Measurements from ENCODE around the gene PLB1. TPM values are rescaled to one million over a fixed set of nuclear protein-coding genes. Genes with fewer than 3 reads are reported as not detected.

Gene PLB1
- polyA plus RNA-seq, 3 donors from 2014 or later, result 0.43 to 1.2 TPM; not detected in 1

DNA sequence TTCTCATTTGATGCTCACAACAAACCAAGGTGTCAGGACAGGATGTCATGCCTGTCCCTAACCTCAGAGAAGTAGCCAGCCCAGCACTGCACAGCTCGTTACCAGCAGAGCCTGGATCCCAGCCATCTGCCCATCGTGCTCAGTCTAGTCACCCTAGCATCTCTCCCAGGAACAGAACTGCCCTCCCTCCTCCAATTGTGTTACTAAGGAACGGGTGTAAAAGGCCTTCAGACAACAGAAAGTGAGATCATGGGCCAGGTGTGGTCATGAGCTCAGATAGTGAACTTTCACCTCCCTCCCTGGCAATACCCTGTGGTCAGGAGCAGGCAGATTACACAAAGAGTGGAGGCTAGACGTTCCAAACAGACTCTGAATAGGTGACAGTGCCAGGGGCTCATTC, 144.0 kb downstream of the PLB1 start:
- Mint-ChIP-seq H3K4me3 (no peak overlapping the region), H3K9me3 (no peaks in the 10 kb centered on the region), H3K36me3 (peaks cover 0 to 9% (median 0%) of the 10 kb centered on the region in 3 donors), H3K27me3 (ENCODE audit: low read depth in 3 of 3) (peaks cover 0 to 8% (median 3%) of the 10 kb centered on the region in 3 donors), H3K27ac (peak overlapping the region in 1 of 6 donors; percentile 9), H3K4me1 (no peaks in the 10 kb centered on the region)
- no peak for DNase-seq

- no peak for DNase-seq
- H3K36me3 Mint-ChIP-seq, result peaks cover 0 to 9% (median 0%) of the 10 kb centered on the region in 3 donors
- peaks cover 0 to 8% (median 3%) of the 10 kb centered on the region in 3 donors for H3K27me3 Mint-ChIP-seq (ENCODE audit: low read depth in 3 of 3)
- H3K4me3 Mint-ChIP-seq, result no peak overlapping the region
- H3K4me1 Mint-ChIP-seq, result no peaks in the 10 kb centered on the region
- H3K9me3 Mint-ChIP-seq, result no peaks in the 10 kb centered on the region
- no peak overlapping the region for H3K27ac Mint-ChIP-seq
Observed at GRCh38 chr2:28640260-28640907, 144.5 kb downstream of the PLB1 start.

GRCh38 chr2:28640908-28641300, 145.0 kb downstream of the PLB1 start:
- H3K4me1 Mint-ChIP-seq, result no peaks in the 10 kb centered on the region
- no peak overlapping the region for H3K27ac Mint-ChIP-seq
- no peak overlapping the region for H3K4me3 Mint-ChIP-seq
- no peaks in the 10 kb centered on the region for H3K9me3 Mint-ChIP-seq
- DNase-seq, result no peak
- H3K36me3 Mint-ChIP-seq, result peaks cover 0 to 9% (median 0%) of the 10 kb centered on the region in 3 donors
- peaks cover 0 to 6% (median 3%) of the 10 kb centered on the region in 3 donors for H3K27me3 Mint-ChIP-seq (ENCODE audit: low read depth in 3 of 3)

GRCh38 chr2:28642796-28643195, 146.9 kb downstream of the PLB1 start:
- peaks cover 0 to 9% (median 0%) of the 10 kb centered on the region in 3 donors for H3K36me3 Mint-ChIP-seq
- DNase-seq, result no peak
- no peak overlapping the region for H3K4me3 Mint-ChIP-seq
- no peaks in the 10 kb centered on the region for H3K9me3 Mint-ChIP-seq
- H3K4me1 Mint-ChIP-seq, result no peaks in the 10 kb centered on the region
- H3K27me3 Mint-ChIP-seq (ENCODE audit: low read depth in 3 of 3), result peaks cover 0 to 4% (median 3%) of the 10 kb centered on the region in 3 donors
- H3K27ac Mint-ChIP-seq, result no peak overlapping the region

DNA sequence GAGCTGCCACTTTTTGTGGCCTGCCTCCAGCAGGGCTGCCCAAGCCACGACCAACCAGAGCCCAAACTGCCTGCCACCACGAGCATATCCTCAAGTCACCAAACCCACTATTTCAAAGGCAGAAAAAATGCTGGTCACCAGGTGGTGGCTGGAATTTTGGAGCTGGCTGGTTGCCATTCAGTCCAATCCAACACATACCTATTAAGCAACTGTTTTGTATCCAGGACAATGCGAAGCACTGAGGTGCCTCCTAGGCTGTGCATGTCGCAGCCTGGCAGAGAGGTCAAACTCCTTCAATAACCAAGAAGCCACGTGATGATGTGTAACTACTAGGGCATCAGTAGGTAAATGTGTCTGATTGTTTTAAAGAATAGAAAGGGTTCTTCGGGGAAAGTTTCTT, 147.5 kb downstream of the PLB1 start:
- peaks cover 0 to 4% (median 3%) of the 10 kb centered on the region in 3 donors for H3K27me3 Mint-ChIP-seq (ENCODE audit: low read depth in 3 of 3)
- DNase-seq, result no peak
- H3K9me3 Mint-ChIP-seq, result no peaks in the 10 kb centered on the region
- no peaks in the 10 kb centered on the region for H3K4me1 Mint-ChIP-seq
- peaks cover 0 to 4% (median 0%) of the 10 kb centered on the region in 3 donors for H3K36me3 Mint-ChIP-seq
- H3K27ac Mint-ChIP-seq, result peak overlapping the region in 1 of 6 donors; percentile 44
- no peak overlapping the region for H3K4me3 Mint-ChIP-seq

DNA sequence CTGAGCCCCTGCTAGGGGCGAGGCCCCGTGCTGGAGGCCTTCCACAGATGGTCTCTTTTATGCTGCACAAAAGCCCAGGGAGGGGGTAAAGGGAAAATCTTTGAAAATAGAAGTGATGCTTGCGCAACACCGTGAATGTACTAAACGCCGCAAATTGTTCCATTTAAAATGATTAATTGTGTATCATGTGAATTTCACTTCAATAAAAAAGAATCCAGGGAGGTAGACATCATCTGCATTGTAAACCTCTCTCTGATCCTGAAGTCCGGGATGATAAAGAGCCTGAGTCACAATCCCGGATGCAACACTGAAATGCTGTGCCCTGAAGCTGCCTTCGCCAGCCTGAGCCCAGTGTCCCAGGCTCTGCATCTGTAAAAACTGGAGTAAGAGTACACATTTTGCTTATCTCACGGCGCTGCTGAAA, 148.1 kb downstream of the PLB1 start:
- H3K4me1 Mint-ChIP-seq, result no peaks in the 10 kb centered on the region
- no peak for DNase-seq
- no peaks in the 10 kb centered on the region for H3K9me3 Mint-ChIP-seq
- H3K36me3 Mint-ChIP-seq, result peaks cover 0 to 4% (median 0%) of the 10 kb centered on the region in 3 donors
- peak overlapping the region in 1 of 6 donors; percentile 25 for H3K27ac Mint-ChIP-seq
- H3K4me3 Mint-ChIP-seq, result no peak overlapping the region
- H3K27me3 Mint-ChIP-seq (ENCODE audit: low read depth in 3 of 3), result peaks cover 1 to 3% (median 3%) of the 10 kb centered on the region in 3 donors

DNA sequence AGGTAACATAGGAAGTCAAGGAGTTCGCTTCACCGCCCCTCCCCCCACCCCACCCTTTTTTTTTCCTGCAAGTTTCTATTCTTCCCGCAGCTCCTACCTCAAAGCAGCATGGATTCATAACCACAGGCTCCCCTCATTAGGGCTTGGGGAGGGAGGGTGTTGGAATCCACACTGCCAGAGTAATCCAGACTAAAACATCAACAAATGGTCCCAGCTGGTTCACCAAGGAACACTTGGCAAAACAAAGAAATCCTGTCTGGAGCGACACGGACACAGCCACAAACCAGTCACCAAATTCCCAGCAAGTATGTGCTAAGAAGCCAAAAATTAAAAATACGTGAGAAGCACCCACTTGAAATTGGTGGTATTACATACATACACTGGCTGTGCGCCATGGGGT, 148.9 kb downstream of the PLB1 start:
- DNase-seq, result no peak
- Mint-ChIP-seq H3K4me1 (no peaks in the 10 kb centered on the region), H3K4me3 (no peak overlapping the region), H3K36me3 (peaks cover 0 to 4% (median 0%) of the 10 kb centered on the region in 3 donors), H3K27ac (no peak overlapping the region), H3K9me3 (no peaks in the 10 kb centered on the region), H3K27me3 (ENCODE audit: low read depth in 3 of 3) (peaks cover 0 to 2% (median 0%) of the 10 kb centered on the region in 3 donors)

DNA sequence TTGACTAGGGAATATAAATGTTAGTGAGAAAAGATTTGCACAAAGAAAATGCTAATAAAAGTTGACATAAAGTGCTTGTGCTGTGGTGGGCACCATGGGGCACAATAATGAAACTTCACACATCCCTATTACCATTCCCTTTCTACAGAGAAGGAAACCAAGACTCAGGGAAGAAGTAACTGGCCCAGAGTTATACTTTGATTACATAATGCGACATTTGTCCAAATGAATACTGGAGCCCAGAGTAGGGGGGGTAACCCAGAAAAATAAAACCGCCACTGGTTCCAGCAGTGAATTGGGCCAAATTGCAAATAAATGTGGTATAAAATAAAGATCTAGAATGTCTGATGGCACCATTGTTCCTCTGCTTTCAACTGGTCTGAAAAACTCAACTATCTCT, 149.7 kb downstream of the PLB1 start:
- H3K27ac Mint-ChIP-seq, result no peak overlapping the region
- H3K9me3 Mint-ChIP-seq, result no peaks in the 10 kb centered on the region
- H3K36me3 Mint-ChIP-seq, result peaks cover 0 to 4% (median 0%) of the 10 kb centered on the region in 3 donors
- no peak for DNase-seq
- H3K4me1 Mint-ChIP-seq, result no peaks in the 10 kb centered on the region
- no peak overlapping the region for H3K4me3 Mint-ChIP-seq
- peaks cover 0 to 3% (median 2%) of the 10 kb centered on the region in 3 donors for H3K27me3 Mint-ChIP-seq (ENCODE audit: low read depth in 3 of 3)

- Mint-ChIP-seq H3K27me3 (ENCODE audit: low read depth in 3 of 3) (peaks cover 0 to 3% (median 2%) of the 10 kb centered on the region in 3 donors), H3K4me3 (no peak overlapping the region), H3K36me3 (no peaks in the 10 kb centered on the region), H3K4me1 (no peaks in the 10 kb centered on the region), H3K27ac (peak overlapping the region in 2 of 6 donors; percentile 19 to 41), H3K9me3 (no peaks in the 10 kb centered on the region)
- DNase-seq, result no peak
Observed at GRCh38 chr2:28647682-28648081, 151.8 kb downstream of the PLB1 start.

DNA sequence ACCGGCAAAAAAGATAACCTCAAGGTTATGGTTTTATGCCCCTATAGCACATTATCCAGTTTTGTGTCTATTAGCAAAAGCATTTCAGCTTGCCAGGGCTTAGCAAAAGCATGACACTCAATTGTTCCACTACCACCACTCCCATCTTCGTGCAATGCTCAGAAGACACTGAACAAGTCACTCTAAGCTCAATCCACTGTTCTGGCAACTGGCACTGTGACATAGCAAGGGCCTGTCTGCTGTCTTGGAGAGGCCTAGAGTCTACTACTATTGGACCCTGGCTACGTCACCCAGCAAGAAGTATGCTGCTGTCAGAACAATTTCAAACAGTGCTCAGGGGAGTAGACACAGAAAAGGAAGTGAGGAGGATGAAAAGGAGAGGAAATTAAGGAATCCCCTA, 152.3 kb downstream of the PLB1 start:
- no peak overlapping the region for H3K4me3 Mint-ChIP-seq
- no peaks in the 10 kb centered on the region for H3K9me3 Mint-ChIP-seq
- H3K27me3 Mint-ChIP-seq (ENCODE audit: low read depth in 3 of 3), result peaks cover 0 to 3% (median 2%) of the 10 kb centered on the region in 3 donors
- H3K4me1 Mint-ChIP-seq, result no peaks in the 10 kb centered on the region
- H3K36me3 Mint-ChIP-seq, result no peaks in the 10 kb centered on the region
- DNase-seq, result no peak
- H3K27ac Mint-ChIP-seq, result no peak overlapping the region

- Mint-ChIP-seq H3K4me3 (no peak overlapping the region), H3K9me3 (no peaks in the 10 kb centered on the region), H3K27me3 (ENCODE audit: low read depth in 3 of 3) (peaks cover 0 to 3% (median 2%) of the 10 kb centered on the region in 3 donors), H3K27ac (peak overlapping the region in 2 of 6 donors; percentile 51 to 65), H3K4me1 (no peaks in the 10 kb centered on the region), H3K36me3 (no peaks in the 10 kb centered on the region)
- no peak for DNase-seq
Observed at GRCh38 chr2:28648671-28649395, 153.0 kb downstream of the PLB1 start.

DNA sequence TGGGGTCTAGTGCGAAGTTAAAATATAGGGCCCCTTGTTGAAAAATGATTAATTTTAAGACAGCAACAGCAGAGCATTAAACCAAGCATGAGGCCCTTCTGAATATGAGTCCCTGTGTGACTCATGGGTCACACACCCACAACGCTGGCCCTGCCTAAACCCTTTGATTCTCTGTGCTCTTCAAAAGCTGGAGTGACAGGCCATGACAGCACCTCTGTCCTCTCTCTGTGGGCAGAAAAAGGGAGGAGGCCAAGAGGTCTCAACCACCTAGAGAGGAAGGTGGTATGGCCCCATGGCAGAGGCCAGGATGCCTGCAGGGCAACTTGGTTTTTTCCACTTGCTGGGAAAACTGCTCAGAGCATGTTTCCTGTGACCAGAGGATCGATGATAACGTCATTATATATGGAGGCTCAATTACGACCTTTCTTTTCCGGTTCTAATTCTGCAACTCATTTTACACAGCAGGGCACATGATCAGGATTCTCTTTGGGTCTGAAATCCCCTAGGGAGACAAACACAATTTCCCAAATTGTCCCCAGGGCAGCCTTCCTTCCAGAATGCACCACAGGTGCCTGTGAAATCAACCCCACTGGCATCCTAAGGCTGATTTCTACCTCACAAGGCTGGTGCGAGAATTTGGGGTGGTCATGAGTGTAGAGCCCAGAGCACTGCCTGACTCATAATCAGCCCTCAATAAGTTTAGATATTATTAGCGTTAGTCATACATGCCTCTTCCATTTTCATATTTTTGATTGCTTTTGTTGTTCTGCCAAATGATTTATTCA, 153.8 kb downstream of the PLB1 start:
- Mint-ChIP-seq H3K4me1 (no peaks in the 10 kb centered on the region), H3K27ac (peak overlapping the region in 2 of 6 donors; percentile 1 to 22), H3K4me3 (no peak overlapping the region), H3K36me3 (no peaks in the 10 kb centered on the region), H3K27me3 (ENCODE audit: low read depth in 3 of 3) (peaks cover 0 to 4% (median 3%) of the 10 kb centered on the region in 3 donors), H3K9me3 (no peaks in the 10 kb centered on the region)
- DNase-seq, result no peak

GRCh38 chr2:28650266-28650584, 154.4 kb downstream of the PLB1 start:
- no peak for DNase-seq
- H3K4me1 Mint-ChIP-seq, result no peaks in the 10 kb centered on the region
- H3K9me3 Mint-ChIP-seq, result no peaks in the 10 kb centered on the region
- H3K36me3 Mint-ChIP-seq, result no peaks in the 10 kb centered on the region
- H3K27me3 Mint-ChIP-seq (ENCODE audit: low read depth in 3 of 3), result peaks cover under 1 to 4% (median 3%) of the 10 kb centered on the region in 3 donors
- peak overlapping the region in 1 of 6 donors; percentile 47 for H3K27ac Mint-ChIP-seq
- H3K4me3 Mint-ChIP-seq, result no peak overlapping the region

- Mint-ChIP-seq H3K27me3 (ENCODE audit: low read depth in 3 of 3) (peaks cover 2 to 8% (median 4%) of the 10 kb centered on the region in 3 donors), H3K9me3 (peaks cover 0 to under 1% (median 0%) of the 10 kb centered on the region in 6 donors), H3K36me3 (no peaks in the 10 kb centered on the region), H3K4me1 (peaks cover 0 to 2% of the 10 kb centered on the region in 2 donors), H3K4me3 (no peak overlapping the region), H3K27ac (no peak overlapping the region)
- DNase-seq, result no peak
Observed at GRCh38 chr2:28652217-28652616, 156.4 kb downstream of the PLB1 start.
